Cerebellar cortex (tissue), 1 donor: ENCODE results near the gene PIAS1.
"Not testable (repeated sequence)": the region's sequence is repeated elsewhere in the genome, so short reads cannot be mapped to it uniquely, and the experiment has no call there.

Source experiments
- DNase-seq: peaks from one replicate; pipeline ENCODE4 v3.0.0-alpha.2; 2015; ENCODE audit warnings: low spot score

PIAS1 gene

GRCh38 chr15:68114840-68115239 is 60.7 kb downstream of the PIAS1 start:
- no peak for DNase-seq

GRCh38 chr15:68124700-68125099 is 70.6 kb downstream of the PIAS1 start:
- no peak for DNase-seq

GRCh38 chr15:68126396-68126795 is 72.3 kb downstream of the PIAS1 start:
- DNase-seq = no peak

- DNase-seq = no peak
Measured at GRCh38 chr15:68129072-68129471, 75.0 kb downstream of the PIAS1 start.

GRCh38 chr15:68130851-68131250 is 76.7 kb downstream of the PIAS1 start:
- DNase-seq = no peak

GRCh38 chr15:68137096-68137495 is 83.0 kb downstream of the PIAS1 start:
- no peak for DNase-seq

- no peak for DNase-seq
Measured at GRCh38 chr15:68143129-68143528, 89.0 kb downstream of the PIAS1 start.

- no peak for DNase-seq
Measured at GRCh38 chr15:68143785-68144184, 89.7 kb downstream of the PIAS1 start.

- no peak for DNase-seq
Measured at GRCh38 chr15:68145706-68146105, 91.6 kb downstream of the PIAS1 start.

GRCh38 chr15:68148039-68148438 is 93.9 kb downstream of the PIAS1 start:
- DNase-seq = no peak

- DNase-seq = no peak
Measured at GRCh38 chr15:68149059-68149458, 94.9 kb downstream of the PIAS1 start.

- DNase-seq = no peak
Measured at GRCh38 chr15:68150187-68150586, 96.1 kb downstream of the PIAS1 start.

- no peak for DNase-seq
Measured at GRCh38 chr15:68151277-68151676, 97.2 kb downstream of the PIAS1 start.

GRCh38 chr15:68152342-68152741 is 98.2 kb downstream of the PIAS1 start:
- DNase-seq = no peak

- peak; percentile 78 for DNase-seq
Measured at GRCh38 chr15:68154923-68155559, 100.9 kb downstream of the PIAS1 start.

GRCh38 chr15:68157074-68157473 is 103.0 kb downstream of the PIAS1 start:
- DNase-seq = no peak

- no peak for DNase-seq
Measured at GRCh38 chr15:68158046-68158628, 104.0 kb downstream of the PIAS1 start.

- DNase-seq = no peak
Measured at GRCh38 chr15:68163191-68163590, 109.1 kb downstream of the PIAS1 start.

GRCh38 chr15:68166847-68167246 is 112.7 kb downstream of the PIAS1 start:
- no peak for DNase-seq

- not testable (repeated sequence) for DNase-seq
Measured at GRCh38 chr15:68172037-68172436, 117.9 kb downstream of the PIAS1 start.

- DNase-seq = no peak
Measured at GRCh38 chr15:68173119-68173518, 119.0 kb downstream of the PIAS1 start.

- DNase-seq = no peak
Measured at GRCh38 chr15:68175526-68175925, 121.4 kb downstream of the PIAS1 start.

- no peak for DNase-seq
Measured at GRCh38 chr15:68176601-68177000, 122.5 kb downstream of the PIAS1 start.

GRCh38 chr15:68177742-68178141 is 123.6 kb downstream of the PIAS1 start:
- no peak for DNase-seq
